GM21367 (cell line): Measurements from ENCODE around the gene ERF.

ENCODE experiments used
- ATAC-seq: cut with Tn5 transposase; IDR thresholded peaks from one replicate; pipeline ENCODE4 v1.9.1; 2021; ENCODE audit not compliant: unreplicated experiment

Gene ERF

DNA sequence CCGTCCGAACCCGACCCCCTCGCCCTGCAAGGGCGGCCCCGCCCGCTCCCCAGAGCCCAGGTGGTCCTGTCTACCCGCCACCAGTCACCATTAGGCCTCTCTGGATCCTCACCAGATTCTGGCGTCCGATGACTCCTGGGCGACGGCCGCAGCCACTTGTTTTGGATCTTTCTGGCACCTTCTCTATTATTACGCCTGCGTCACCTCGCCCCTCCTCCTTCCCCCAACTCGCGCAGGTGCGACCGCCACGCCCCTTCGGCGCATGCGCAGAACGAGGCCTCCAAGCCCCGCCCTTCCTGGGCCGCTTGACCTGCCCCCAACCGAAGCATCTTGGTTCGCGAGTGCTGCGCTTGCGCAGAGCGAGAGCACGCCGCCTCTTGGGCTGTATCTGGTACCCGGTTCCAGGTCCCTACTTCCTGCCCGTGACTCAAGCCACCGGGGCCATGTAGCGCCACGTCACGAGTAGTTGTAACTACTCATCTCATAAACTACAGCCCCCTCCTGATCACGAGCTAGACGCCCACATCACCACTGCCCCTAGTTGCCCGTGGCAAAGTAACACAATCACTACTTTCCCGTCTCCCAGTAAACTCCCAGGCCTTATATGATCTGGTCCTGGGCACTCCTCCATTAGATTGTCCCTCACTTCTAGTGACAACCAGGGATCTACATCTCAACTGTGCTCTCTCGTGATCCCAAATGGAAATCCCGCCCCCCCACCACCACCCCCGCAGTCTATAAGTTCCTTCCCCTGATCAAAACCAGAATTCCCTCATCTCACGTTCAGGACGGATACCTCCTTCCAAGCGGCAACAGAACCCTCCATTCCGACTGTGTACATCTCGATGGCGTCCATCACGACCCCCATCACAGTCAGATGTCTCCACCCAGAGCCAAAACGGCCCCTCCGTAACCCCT is 37.1 kb downstream of the ERF start, which contains the start of gene DEDD2:
DEDD2 (minus strand) TSS at position 158 of the 918 bp plus-strand sequence. CDS start 670 bp downstream, outside the sequence.
- ATAC-seq, result peak; percentile 58

DNA sequence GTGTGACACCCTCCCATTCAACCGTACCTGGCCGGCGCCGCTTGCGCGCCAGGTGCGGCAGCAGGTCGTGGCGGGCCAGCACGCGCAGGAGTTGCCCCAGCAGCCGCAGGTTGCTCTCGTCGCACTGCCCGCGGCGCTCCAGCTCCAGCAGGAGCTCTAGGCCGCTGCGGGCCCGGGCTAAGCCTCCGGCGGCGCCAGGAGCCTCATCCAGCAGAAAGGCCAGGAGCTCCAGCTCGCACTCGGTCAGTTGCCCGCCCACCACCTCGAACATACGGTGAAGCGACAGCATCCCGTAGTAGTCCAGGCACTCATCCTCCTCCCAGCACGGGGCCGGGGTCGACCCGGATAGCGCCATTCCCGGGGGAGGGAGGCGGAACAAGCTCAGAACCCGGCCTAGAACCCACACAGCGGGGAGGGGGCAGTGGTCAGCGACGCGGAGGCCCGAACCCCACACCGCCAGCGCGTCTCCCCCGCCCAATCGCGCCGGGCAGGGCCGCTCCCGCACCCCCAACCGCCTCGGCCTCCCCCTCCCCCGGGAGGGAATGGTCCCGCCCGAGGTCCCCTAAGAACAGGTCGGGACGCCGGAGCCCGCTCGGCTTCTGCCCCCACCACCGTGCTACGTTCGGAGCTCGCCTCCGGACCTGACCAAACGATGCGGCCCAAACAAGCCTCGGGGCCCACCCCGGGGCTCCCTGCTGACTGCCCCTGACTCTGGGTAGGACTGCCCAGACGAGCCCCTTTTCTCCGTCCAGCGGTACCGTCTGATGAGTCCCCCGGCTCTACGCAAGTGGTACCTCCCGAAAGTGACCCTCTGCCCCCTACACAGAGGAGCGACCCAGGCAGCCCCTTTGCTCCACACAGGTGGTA is 38.0 kb downstream of the ERF start:
- peak; percentile 6 for ATAC-seq

DNA sequence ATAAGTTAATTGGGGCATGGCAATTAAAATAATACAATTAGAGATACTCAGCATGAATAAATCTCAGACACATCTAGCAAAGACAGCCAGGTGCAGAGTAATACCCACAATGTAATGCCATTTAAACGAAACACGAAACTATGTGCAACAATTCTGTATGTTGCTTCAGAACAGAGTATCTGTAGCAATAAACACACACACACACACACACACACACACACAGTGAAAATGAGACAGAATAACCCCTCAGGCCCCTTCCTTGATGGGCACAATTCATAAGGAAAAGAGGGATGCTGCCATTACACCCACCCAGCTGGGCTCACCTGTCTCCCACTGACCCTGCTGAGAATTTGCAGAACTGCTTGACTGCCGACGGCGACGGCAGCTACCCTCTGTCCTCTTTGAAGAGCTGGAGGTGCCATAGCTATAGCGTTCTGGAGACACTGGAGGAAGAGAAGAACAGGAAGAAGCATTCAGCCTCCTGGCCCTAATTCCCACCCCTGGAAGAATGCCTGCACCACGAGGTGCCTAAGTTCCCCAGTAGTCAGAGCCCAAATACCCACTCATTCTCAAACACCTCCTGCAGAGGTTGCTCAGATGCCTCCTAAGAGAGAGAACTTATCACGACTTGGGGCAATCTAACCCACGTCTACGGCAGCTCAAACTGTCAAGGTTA is 40.0 kb downstream of the ERF start:
- no peak for ATAC-seq

DNA sequence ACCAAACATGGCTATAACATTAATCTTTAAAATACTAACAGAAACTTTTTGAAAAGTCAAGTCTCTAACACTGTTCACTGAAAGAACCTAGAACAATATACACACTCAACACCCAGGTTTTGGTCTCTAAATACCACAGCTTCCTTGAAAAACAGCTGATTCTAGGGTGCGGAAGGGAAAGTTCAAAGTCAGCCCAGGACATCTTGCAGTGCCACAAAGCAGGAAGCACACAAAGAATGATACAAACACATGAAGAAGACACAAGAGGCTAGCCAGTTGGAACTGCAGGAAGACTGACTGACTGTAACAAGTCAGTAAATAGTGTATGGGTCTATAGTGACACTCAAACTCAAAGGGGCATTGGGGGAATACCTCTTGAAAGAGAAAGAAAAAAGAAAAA is 42.0 kb downstream of the ERF start:
- no peak for ATAC-seq

DNA sequence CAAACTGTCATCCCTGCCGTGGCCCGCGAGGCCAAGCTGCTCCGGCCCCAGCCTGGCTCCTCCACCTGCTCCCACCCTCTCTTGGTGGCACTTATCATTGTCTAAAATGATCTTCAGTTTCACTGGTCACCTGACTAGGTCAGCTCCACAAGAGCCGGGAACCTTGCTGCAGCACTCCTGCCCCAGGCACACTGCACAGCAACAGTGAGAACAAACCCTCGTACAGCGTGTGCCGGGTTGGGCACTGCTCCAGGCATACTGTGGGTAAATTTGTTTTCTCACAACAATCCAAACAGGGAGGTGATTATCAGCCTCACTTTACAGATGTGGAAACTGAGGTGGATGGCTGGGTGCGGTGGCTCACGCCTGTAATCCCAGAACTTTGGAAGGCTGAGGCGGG is 46.3 kb downstream of the ERF start:
- no peak for ATAC-seq

DNA sequence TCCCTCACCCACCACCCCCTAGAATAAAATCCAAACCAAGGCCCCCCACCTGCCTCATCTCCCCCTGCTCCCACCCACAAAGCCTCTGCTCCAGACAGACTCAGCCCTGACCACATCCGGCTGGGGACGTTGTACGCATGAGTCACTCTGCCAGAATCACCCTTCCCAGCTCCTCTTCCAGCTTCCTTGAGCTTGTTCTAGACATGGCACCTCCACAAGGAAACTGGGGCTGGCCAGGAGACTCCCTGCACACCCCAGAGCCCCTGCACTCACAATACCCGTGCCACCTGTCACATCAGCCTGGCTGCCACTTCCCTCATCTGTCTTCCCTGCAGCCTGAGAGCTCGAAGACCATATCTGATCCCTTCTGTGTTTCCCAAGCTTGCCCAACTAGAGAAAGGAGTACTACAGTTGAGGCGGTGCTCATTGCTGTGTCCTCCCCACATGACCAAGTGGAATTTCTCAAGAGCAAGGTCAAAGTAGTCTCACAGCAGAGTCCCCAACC is 47.1 kb downstream of the ERF start:
- ATAC-seq, result no peak

DNA sequence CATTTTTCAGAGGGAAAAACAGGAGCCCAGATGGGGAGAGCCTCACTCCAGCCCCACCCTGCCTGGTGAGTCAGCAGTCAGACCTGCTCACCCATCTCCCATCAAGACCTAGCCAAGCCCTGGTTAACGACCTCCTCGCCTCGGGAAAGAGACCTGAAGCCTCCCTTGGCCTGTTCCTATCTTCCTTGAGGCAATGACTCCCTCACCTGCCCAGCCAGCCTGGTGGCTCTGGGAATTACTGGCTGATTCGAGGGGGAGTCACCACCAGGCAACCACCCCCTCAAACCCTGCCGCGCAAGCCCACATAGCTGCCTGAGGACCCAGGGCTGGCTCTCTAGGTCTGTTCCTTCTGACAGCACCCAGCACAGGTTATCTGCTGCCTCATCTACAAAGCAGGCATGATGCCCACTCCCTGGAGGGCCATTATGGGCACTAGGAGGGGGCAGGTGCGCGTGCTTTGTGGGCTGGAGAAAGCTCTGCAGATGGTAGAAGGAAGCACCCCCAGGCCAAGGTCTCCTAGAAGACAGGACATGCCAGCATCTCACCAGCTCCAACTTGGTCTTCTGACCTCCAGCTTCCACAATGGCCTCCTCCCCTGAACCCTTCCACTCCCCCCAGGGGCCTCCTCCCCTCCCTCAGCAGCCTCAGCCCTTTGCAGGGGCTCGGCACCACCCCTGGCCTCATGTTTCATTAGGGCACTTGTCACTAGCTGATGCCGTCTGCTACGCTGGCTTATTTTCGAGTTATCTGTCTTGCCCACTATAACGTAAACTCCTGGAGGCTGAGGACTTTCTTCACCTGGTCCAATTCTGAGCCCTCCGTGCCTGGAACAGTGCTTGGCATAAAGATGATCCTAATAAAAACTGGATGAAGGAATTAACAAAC is 47.8 kb downstream of the ERF start:
- no peak for ATAC-seq

DNA sequence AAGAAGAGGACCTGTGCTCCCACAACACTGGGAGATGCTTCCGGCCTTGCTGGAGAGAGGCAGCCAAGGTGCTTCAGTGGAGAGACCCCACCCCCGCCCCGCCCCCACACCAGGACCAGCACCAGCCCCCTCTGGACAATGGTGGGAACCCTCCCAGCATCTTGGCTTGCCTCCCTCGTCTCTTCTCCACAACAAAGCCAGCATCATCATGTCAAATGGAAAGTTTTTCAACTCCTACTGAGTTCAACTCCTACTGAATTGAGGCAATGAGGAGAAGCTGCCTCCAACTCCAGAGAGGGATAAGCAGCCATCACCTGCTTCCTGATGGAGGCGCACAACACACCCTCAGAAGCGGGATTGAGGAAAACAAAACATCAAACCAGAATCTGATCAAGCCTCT is 50.3 kb downstream of the ERF start:
- no peak for ATAC-seq

DNA sequence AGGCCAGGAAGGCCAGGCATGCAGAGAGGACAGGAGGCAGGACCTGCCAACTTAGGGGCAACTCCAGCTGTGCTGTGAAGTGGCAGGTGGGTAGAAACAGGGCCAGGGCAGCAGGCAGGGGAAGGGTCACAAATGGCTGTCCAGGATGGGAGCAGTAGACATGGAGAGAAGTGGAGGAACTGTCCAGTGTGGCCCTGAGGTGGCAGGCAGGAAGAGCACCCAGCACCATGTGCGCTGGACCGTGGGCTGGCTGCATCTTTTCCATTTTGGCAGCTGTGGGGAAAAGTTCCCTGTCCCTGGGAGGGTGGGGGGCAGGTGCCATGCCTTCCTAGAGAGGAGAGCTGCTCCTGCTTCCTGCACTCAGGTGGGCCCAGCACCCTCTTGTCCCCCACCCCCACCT is 51.2 kb downstream of the ERF start:
- ATAC-seq, result no peak

DNA sequence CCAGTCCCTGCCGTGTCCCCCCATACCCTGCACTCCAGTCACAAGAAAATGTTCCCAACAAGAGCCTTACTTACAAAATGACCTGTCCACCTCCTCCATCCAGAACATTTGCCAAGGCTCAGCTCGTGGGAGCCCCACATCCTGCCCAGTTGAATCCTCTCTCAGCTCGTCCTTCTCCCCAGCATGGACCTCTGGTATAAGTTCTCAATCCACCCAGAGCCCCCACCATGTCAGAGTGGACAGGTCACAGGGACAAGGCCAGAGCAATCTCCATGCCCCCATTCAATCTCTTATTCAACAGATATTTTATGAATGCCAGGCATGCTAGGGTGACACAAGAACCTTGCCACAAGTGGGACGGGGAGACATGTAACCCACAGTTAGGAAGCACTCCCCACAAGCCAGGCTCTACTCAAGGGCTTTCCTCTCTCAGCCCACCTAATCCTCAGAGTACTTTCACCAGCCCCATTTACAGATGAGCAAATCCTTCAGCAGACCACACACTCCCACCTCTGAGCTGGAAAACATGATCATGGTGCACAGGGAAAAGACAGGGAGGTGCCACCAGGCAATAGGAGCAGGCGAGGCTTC is 52.5 kb downstream of the ERF start:
- no peak for ATAC-seq

DNA sequence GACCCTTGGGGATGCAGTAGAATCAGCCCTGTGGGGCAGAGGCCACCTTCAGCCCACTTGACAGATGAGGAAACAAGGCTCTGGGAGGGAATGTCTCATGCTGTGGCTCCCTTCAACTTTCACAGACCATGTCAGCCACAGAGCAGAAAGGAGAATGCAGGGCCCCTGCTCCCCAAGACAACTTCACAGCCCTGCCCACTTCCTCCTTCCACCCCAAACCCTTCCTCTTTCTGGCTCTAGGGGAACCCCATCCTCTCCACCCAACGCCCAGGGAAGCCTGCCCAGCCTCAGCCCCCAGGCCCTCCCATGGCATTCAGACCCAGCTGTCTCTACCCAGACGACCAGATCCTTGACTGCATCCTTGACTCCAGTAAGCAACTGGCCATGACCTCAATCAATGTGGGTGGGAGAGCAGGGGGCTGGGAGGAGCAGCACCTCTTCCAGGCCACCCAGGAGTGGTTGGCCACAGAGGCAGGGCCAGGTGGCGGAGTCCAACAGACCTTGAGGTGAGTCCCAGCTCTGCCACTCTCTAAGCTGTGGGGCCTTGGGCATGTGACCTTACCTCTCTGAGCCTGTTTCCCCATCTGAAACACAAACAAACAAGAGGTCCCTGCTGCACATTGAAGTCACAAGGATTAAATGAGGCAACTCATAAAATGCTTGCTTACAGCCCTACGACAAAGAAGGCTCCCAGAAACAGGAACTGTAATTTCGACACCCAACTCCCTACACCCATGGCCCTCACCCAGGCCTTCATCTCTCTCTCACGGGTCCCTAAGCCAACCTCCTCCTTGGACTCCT is 53.2 kb downstream of the ERF start:
- ATAC-seq, result no peak

DNA sequence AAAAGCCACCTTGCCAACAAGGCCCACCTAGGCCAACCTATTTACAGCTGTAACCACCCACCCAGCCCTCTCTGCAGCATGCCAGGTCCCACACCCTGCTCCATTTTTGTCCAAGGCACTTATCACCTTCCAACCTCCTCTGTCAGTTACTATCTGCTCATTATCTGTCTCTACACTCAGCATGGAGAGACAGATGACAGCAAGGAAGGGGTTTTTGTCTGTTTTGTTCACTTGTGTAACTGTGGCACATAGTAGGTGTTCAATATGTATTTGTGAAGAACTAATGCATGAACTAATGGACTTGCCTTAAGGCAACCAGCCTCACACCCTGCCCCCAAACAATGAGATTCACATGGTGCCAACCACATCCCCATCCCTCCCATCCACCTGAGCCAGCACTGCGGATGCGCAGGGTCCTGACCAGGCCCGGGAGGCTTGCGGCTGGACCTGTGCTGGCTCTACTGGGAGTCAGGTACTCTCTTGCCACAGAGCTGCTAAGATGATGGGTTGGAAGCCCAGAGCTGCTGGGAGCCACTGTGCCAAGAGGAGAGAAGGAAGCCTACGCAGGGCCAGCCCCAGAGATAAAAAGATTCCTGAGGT is 54.7 kb downstream of the ERF start:
- no peak for ATAC-seq

DNA sequence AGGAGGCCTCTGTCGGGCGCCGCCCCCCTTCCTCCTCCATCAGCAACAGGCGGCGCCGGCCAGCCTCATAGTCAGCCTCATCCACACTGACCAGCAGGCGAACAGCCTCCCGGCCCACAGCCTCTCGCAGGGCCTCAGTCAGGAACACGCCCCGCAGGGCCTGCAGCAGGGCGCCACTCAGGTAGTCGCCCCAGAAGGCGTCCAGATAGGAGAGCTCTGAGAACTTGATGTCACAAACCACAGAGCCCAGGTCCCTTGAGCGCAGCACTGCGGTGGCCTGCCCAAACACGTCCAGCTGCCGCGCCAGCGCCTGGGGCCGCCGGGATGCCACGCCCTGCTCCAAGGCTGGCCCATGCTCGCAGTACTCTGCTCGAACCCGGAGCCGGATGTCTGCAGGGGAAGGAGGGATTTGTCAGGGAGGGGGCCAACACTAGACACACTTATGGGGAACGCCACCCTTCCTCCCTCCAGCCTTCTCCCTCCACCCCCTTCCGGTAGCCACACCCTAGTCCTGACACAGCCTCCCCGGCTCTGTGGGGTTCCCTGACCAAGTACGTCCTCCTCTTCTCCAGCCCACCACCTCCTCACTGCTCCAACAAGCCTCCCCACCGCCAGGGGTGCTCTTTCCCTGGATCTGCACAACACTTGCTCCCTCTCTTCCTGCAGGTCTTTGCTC is 55.4 kb downstream of the ERF start:
- peak; percentile 35 for ATAC-seq

DNA sequence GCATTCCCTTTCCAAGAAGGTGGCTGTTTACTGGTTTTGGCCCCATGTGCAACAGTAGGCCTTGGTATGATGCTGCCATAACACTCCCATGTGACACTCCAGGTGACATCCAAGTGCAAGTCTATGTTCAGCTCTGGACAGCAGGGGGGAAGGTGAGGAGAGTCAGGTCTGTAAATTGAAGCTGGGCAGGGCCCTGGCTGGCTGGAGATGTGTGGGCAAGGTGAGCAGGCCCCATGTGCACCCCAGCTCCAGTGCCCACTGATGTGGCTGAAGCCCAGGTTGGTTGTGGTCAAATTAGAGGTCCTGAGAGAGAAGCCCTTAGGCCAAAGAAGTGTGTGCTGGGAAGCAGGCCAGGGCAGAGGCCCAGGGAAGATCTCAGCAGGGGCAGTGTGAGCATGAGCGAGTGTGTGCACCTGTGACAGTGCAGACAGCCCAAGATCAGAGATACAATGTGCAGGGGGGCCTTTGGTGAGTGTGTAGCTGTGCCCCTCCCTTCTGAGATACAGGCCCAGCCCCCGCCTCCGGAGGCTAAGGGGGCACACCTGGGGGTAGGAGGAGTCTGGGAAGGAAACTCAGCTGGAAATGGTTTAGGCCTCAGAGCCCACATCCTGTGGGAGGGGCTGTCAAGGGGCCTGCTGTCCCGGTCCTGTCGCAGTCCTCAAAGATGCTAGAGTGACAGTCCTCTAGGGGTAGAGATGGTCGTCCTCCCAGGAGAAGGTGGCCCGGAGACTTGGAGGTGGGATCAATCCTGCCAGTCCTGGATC is 56.1 kb downstream of the ERF start:
- ATAC-seq, result peak; percentile 33
